SU-DHL-6 (cell line): ENCODE measurements around the gene PJVK.

Source experiments
- H2AFZ ChIP-seq: fragments of 200-600 bp; sonication (generic); 2 replicates; pipeline ENCODE4 v1.6.1; 2014; ENCODE audit warnings: low read depth, mild to moderate bottlenecking, moderate library complexity, mixed read lengths, antibody characterized with exemption, low read length; ENCODE audit not compliant: severe bottlenecking
- H3F3A ChIP-seq: fragments of 200-600 bp; shearing (Covaris generic); 2 replicates; pipeline ENCODE4 v1.6.0; 2016; ENCODE audit warnings: antibody characterized with exemption, mild to moderate bottlenecking; ENCODE audit not compliant: insufficient read depth
- H3K27ac ChIP-seq: fragments of 200-600 bp; sonication (generic); 2 replicates; pipeline ENCODE4 v1.5.1; 2016; ENCODE audit warnings: low read depth, mild to moderate bottlenecking, low read length, moderate library complexity, mixed read lengths
- H3K27me3 ChIP-seq: fragments of 200-600 bp; sonication (generic), shearing (Covaris generic); 2 replicates; pipeline ENCODE4 v1.6.0; 2014; ENCODE audit warnings: mild to moderate bottlenecking, low read length
- H3K36me3 ChIP-seq: fragments of 200-600 bp; sonication (generic); 2 replicates; pipeline ENCODE4 v1.6.1; 2014; ENCODE audit warnings: mild to moderate bottlenecking, low read length, mixed read lengths
- H3K4me2 ChIP-seq: fragments of 300-600, 200-600 bp; shearing (Covaris generic), sonication (generic); 2 replicates; pipeline ENCODE4 v1.6.0; 2014; ENCODE audit warnings: low read length, low read depth, mild to moderate bottlenecking; ENCODE audit not compliant: poor library complexity, severe bottlenecking
- H3K4me3 ChIP-seq: fragments of 200-600 bp; sonication (generic); 2 replicates; pipeline ENCODE4 v1.5.1; 2014; ENCODE audit warnings: antibody characterized with exemption, low read length, mild to moderate bottlenecking, mixed read lengths; ENCODE audit not compliant: insufficient read depth, poor library complexity, severe bottlenecking
- H3K79me2 ChIP-seq: fragments of 200-600 bp; sonication (generic); 2 replicates; pipeline ENCODE4 v1.6.1; 2014; ENCODE audit warnings: mild to moderate bottlenecking, low read length, moderate library complexity; ENCODE audit not compliant: insufficient read depth
- H3K9ac ChIP-seq: fragments of 200-600 bp; sonication (generic); 2 replicates; pipeline ENCODE4 v1.7.0; 2014; ENCODE audit warnings: mild to moderate bottlenecking, low read length
- H3K9me2 ChIP-seq: fragments of 200-600 bp; sonication (generic); replicated peaks from 2 replicates; pipeline ENCODE4 v1.6.1; 2014; ENCODE audit warnings: low read length; ENCODE audit not compliant: insufficient read depth
- H3K9me3 ChIP-seq: fragments of 200-600 bp; sonication (generic); 2 replicates; pipeline ENCODE4 v1.6.1; 2014; ENCODE audit warnings: low read length, mixed read lengths; ENCODE audit not compliant: insufficient read depth
- H4K20me1 ChIP-seq: fragments of 200-600 bp; sonication (generic); 2 replicates; pipeline ENCODE4 v1.6.1; 2014; ENCODE audit warnings: low read depth, mild to moderate bottlenecking, antibody characterized with exemption, low read length, moderate library complexity, mixed read lengths
- EZH2phosphoT487 ChIP-seq: fragments of 200-600 bp; sonication (generic), shearing (Covaris generic); conservative IDR thresholded peaks from 2 replicates; pipeline ENCODE4 v1.6.1; 2018; ENCODE audit warnings: mild to moderate bottlenecking, antibody characterized with exemption, low read length, moderate library complexity, mixed read lengths
- TF ChIP-seq, protein P1 (sequence below): fragments of 200-600 bp; sonication (generic); IDR thresholded peaks from one replicate; pipeline ENCODE4 v1.5.1; 2017; ENCODE audit warnings: antibody characterized with exemption, mild to moderate bottlenecking, low read length, moderate library complexity; ENCODE audit not compliant: insufficient read depth, poor library complexity, severe bottlenecking

The PJVK gene

DNA sequence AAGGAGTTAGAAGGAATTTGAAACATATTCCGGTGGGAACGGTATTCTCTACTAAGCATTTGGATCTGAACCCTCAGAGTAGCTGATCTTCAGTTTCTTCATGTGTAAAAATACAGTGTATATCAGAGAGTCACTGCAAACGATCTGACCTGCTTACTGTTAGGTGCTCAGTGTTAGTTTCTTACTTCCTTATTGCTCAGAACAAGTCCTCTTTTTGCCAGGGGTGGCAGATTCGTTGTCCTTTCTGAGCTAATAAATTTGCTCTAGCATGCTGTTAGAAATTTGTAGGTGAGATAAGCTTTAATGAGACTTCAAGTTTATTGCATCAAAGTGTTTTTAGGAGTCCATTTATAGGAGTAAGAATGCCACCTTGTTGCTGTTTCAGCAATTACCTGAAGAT, 44.9 kb downstream of the PJVK start:
- Histone ChIP-seq H3K36me3 (peaks cover 25% of the 10 kb centered on the region; the same call in 1 of the 2 replicates), H3K9me2 (no peaks in the 10 kb centered on the region), H3K9ac (no peak overlapping the region), H3F3A (no peaks in the 10 kb centered on the region), H3K4me3 (no peak overlapping the region), H2AFZ (no peak overlapping the region), H4K20me1 (no peaks in the 10 kb centered on the region), H3K27ac (no peak overlapping the region), H3K79me2 (no peaks in the 10 kb centered on the region), H3K4me2 (no peak overlapping the region), H3K9me3 (no peaks in the 10 kb centered on the region), H3K27me3 (no peaks in the 10 kb centered on the region)
- TF ChIP-seq EZH2phosphoT487: no peak
- TF ChIP-seq, protein P1, sequence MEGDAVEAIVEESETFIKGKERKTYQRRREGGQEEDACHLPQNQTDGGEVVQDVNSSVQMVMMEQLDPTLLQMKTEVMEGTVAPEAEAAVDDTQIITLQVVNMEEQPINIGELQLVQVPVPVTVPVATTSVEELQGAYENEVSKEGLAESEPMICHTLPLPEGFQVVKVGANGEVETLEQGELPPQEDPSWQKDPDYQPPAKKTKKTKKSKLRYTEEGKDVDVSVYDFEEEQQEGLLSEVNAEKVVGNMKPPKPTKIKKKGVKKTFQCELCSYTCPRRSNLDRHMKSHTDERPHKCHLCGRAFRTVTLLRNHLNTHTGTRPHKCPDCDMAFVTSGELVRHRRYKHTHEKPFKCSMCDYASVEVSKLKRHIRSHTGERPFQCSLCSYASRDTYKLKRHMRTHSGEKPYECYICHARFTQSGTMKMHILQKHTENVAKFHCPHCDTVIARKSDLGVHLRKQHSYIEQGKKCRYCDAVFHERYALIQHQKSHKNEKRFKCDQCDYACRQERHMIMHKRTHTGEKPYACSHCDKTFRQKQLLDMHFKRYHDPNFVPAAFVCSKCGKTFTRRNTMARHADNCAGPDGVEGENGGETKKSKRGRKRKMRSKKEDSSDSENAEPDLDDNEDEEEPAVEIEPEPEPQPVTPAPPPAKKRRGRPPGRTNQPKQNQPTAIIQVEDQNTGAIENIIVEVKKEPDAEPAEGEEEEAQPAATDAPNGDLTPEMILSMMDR: no peak

DNA sequence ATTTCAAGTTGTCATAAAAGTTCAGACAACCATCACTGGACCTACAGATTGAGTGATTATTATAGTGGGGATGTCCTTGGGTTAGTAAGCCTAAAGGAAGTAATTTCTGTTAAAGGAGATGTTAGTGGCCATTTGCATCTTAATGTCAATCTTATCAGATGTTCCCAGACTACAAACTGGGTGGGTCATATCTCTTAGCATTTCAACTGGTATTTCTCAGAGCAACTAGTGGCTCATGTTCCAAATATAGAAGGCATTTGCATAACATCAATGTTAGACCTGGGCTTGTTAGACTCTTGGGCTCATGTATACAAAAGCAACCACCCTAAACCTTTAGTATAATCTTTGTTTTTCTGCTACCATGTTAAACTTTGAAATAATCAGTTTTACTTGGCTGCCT, 47.0 kb downstream of the PJVK start:
- no peak overlapping the region for H3K9ac ChIP-seq
- H4K20me1 ChIP-seq: no peaks in the 10 kb centered on the region
- no peak overlapping the region for H3K4me3 ChIP-seq
- TF ChIP-seq, protein P1: no peak
- TF ChIP-seq EZH2phosphoT487: no peak
- H3K9me2 ChIP-seq: no peaks in the 10 kb centered on the region
- H3K4me2 ChIP-seq: peak overlapping the region; percentile 26
- no peaks in the 10 kb centered on the region for H3F3A ChIP-seq
- no peak overlapping the region for H2AFZ ChIP-seq
- H3K79me2 ChIP-seq: no peaks in the 10 kb centered on the region
- no peak overlapping the region for H3K27ac ChIP-seq
- peaks cover 42% of the 10 kb centered on the region for H3K36me3 ChIP-seq
- H3K9me3 ChIP-seq: no peaks in the 10 kb centered on the region
- no peaks in the 10 kb centered on the region for H3K27me3 ChIP-seq

DNA sequence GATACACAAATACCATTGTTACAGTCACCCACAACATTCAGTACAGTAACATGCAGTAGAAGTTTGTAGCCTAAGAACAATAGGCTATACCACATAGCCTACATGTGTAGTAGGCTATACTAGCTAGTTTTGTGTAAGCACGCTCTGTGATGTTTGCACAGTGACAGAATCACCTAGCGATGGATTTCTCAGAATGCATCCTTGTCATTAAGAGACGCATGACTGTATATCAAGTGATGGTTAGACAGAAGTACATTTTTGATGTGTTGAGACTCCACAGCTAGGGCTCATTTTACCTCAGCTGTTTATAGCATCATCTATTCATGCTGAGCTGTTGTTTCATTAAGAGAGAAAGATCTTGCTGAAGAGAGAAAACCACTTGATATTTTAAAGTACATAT, 48.5 kb downstream of the PJVK start:
- Histone ChIP-seq H4K20me1 (no peaks in the 10 kb centered on the region), H3K79me2 (no peaks in the 10 kb centered on the region), H3K4me2 (no peak overlapping the region), H3F3A (no peaks in the 10 kb centered on the region), H3K36me3 (peaks cover 42% of the 10 kb centered on the region), H3K9me2 (no peaks in the 10 kb centered on the region), H3K9me3 (no peaks in the 10 kb centered on the region), H3K4me3 (no peak overlapping the region), H3K27ac (no peak overlapping the region), H3K27me3 (no peaks in the 10 kb centered on the region), H2AFZ (no peak overlapping the region), H3K9ac (no peak overlapping the region)
- TF ChIP-seq EZH2phosphoT487: no peak
- TF ChIP-seq, protein P1: no peak

DNA sequence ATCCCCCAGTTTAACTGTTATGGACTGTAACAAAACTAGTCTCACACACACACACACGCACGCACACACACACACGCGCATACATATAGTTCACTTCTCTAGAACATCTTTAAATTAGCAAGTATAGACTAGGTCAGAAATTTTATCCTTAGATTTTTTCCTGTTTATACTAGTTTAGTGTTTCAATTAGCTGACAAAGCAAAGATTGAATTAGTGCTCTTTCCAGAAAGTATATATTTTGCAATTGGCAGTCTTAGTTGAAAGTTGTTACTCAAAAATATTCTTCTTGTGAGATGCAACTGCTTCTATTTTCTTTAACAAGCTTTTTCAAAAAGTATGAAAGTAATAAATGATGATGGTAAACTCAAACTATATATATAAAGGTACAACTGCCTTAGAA, 51.6 kb downstream of the PJVK start:
- Histone ChIP-seq H3K4me2 (no peak overlapping the region), H4K20me1 (no peaks in the 10 kb centered on the region), H3F3A (no peaks in the 10 kb centered on the region), H3K27ac (no peak overlapping the region), H3K36me3 (peaks cover 53% of the 10 kb centered on the region), H2AFZ (no peak overlapping the region), H3K9me3 (no peaks in the 10 kb centered on the region), H3K9me2 (no peaks in the 10 kb centered on the region), H3K79me2 (no peaks in the 10 kb centered on the region), H3K4me3 (no peak overlapping the region), H3K27me3 (no peaks in the 10 kb centered on the region), H3K9ac (no peak overlapping the region)
- no peak for TF ChIP-seq EZH2phosphoT487
- TF ChIP-seq, protein P1: no peak
